D721Med (cell line): ENCODE measurements around the gene JMJD8.

Source experiments
- DNase-seq: peaks from one replicate; pipeline ENCODE4 v3.0.0; 2011; ENCODE audit warnings: low spot score; ENCODE audit not compliant: insufficient read length
- FAIRE-seq: peaks from 2 replicates; lab custom pipeline; 2011; peaks lifted over from hg19 to GRCh38; lab: Jason Lieb, UNC
- CTCF ChIP-seq: IDR thresholded peaks from 2 replicates; pipeline ENCODE4 v1.5.1; 2012; ENCODE audit warnings: mild to moderate bottlenecking, control low read depth; ENCODE audit not compliant: insufficient read depth; ENCODE audit errors: missing control alignments

The JMJD8 gene

DNA sequence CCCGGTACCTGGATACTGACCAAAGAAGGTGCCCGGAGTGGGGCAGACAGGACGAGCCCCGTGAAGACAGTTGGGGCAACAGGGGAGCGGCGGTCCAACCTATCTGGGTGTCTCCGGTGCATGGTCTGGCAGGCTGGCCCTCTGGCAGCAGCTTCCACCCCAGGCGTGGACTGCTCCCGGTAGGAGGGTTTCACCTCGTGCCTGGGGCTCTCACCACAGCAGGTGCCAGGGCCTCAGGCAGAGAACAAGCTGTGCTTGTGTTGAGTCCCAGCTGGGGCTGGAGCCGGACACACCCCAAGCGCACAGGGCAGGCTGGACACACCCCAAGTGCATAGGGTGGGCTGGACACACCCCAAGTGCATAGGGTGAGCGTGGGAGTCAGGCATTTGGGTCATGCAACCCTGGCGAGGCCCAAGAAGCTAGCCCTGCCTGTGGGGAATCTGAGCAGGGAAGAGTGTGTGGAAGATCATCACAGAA is 23.0 kb upstream of the JMJD8 start:
- DNase-seq (no peak), FAIRE-seq (no peak)
- no peak for TF ChIP-seq CTCF

DNA sequence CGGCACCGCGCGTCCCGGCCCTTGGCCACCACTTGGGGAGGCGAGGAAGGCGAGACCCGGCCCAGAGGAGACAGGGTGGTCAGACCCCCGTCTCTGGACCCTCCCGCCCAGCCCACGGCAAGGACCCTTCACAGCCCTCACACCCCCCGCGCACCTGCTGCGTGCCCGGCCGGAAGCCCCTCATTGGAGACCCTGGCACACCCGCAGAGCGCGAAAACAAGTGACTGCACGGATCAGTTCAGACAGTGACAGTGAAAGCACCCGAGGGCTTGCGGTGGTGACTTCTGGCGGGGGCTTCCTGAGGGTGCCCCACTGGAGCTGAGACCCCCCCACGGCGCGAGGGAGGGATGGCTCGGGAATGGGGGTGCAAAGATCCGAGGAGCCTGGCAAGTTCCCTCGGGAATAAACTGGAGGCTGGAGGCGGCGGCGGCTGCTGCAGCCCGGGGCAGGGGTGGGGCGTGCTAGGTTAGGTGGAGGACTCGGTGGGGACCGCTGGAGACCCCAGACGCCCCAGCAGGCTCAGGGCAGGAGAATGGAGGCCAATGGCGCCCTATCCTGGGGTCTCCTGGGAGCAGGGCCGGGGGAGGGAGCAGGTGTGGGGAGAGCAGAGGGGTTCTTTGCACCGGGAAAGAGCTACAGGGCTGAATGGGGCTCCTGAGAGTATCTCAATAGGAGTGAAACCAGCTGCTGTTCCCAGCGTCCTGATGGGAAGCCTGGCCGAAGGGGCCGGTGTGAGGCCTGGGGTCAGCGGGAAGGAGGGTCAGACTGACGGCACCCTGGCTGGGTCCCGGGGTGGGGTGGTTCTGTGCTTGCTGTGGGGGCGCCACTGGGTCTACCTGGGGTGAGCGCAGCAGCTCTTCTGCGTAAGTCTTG is 22.3 kb upstream of the JMJD8 start:
- TF ChIP-seq CTCF, result no peak
- DNase-seq (no peak), FAIRE-seq (no peak)

DNA sequence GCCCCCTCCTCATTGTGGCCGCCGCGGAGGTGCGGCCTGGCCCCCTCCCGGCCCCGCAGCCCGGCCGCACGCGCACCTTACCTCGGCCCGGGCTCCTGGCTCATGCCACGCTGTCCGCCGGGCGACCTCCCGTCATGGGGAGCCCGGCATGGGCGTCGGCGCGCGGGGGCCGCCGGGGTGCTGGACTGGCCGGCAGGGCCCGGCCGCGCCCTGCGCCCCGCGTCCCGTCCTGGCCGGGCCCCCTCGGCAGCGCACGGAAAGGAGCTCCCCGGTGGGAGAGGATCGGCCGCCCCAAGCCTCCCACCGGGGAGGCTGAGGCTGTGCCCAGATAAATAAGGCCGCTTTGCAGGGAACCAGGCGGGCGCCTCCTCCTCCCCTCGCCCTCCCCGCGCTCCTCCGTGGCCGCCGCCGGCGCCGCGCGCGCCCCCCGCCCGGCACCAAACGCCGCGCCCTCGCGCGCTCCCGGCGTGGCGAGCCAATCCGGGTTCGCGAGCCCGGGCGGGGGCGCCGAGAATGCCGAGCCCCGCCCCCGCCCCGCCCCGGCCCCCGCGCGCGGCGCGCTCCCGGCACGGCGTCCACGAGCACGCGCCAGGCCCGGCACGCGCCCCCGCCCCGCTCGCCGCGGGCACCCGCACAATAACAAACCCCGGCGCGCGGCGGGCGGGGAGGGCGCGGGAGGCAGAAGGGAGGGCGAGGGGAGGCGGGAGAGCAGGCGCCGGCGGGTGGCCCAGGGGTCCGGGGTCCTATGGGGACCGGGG is 21.5 kb upstream of the JMJD8 start, which contains the start of gene FBXL16:
Gene FBXL16, minus strand, starts transcription at position 371 of the 758 bp plus-strand sequence. CDS start 8,396 bp downstream, outside the sequence.
- FAIRE-seq (no peak), DNase-seq (peak; percentile 95)
- TF ChIP-seq CTCF, result no peak

- no peak for TF ChIP-seq CTCF
- FAIRE-seq (no peak), DNase-seq (no peak)
Measured at GRCh38 chr16:704552-705380, 20.6 kb upstream of the JMJD8 start.

DNA sequence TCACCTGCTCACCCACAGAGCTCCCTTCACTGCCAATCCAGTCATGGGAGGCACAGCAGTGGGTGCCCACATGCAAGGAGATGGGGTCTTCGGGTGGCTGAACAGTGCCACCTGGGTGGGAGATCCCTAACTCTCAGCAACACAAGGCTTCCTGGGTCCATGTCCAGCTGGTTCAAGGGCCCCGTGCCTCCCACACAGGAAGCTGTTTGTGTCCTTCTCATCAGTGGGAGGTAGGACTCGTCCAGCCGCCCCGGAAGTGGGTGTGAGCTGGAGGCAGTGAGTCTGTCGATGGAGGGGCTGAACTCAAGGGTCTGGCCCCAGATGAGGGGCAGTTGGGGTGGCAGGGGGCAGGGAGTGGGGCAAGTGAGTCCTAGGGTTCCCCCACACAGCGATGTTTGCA is 19.9 kb upstream of the JMJD8 start:
- DNase-seq (no peak), FAIRE-seq (no peak)
- no peak for TF ChIP-seq CTCF

- DNase-seq (no peak), FAIRE-seq (no peak)
- TF ChIP-seq CTCF, result no peak
Measured at GRCh38 chr16:703406-703805, 19.3 kb upstream of the JMJD8 start.
